GM19023 (cell line): ENCODE data around the gene OSM.
A peak's percentile ranks its signal among the peaks of the same experiment; 100 is the strongest.

Experiments used
- ATAC-seq: cut with Tn5 transposase; IDR thresholded peaks from one replicate; pipeline ENCODE4 v1.9.1; 2021; ENCODE audit warnings: mild to moderate bottlenecking, moderate library complexity; ENCODE audit not compliant: unreplicated experiment

OSM gene

DNA sequence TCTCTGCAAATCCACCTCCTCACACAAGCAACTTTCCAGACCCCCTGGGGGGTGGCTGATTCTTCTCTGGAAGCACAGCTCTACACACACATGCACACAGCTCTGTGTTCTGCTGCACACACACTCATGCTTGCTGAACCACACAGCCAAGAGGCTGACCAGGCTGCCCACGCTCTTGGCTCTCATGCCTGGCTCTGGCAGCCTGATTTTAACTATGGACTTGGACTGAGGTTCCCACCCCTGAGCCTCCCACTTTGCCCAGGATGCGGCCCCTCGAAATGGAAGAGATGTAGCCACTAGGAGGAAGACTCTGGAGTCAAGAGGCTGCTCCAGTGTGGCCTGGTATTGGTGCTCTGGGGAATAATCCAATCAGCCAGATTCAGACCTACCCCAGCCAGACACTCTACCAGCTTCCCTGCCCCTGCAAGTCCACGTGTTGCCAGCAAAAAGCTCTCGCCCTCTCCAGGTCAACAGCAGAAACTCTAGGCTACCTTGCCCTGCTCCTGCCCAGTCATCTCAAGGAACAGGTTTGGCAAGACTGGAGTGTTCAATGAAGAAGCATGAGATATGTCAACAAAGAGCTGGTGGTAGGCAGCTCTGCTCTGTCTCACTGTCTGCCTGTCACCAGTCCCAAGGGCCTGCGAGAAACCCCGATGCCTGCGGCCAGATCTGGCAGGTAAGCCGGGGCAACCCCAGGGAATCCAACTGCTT lies 31.5 kb upstream of the OSM start:
- ATAC-seq = no peak

DNA sequence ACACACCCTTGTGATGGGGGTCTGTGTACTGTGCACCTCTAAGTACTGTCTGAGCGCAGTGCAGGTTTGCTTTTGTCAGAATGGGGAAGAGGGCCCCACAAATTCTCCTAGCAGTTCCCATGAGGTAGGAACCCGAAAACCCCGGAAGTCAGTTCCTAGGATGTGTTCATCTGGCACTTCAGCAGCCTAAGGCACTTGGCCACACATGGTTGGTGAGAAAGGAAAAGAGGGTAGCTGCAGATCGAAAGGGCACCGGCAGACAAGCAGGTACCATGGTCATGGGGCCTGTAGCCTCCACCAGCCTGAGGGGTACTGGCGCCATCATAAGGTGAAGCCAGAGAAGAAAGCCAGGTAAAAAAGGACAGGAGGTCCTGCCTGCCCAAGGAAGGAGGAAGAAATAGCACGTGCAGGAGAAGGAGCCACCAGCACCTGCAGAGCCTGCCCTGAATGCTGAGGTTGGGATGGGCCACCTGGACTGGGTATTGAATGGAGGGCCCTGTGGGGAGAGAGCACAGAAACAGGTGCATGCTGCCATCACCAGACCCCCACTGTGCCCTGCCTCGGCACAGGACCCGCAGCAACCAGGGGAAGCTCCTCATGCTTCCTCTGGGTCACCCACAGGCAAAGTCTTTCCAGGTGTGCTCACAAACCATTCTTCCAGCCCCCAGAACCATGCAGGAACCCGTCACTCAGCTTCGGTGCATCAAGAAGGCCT lies 30.8 kb upstream of the OSM start:
- no peak for ATAC-seq

DNA sequence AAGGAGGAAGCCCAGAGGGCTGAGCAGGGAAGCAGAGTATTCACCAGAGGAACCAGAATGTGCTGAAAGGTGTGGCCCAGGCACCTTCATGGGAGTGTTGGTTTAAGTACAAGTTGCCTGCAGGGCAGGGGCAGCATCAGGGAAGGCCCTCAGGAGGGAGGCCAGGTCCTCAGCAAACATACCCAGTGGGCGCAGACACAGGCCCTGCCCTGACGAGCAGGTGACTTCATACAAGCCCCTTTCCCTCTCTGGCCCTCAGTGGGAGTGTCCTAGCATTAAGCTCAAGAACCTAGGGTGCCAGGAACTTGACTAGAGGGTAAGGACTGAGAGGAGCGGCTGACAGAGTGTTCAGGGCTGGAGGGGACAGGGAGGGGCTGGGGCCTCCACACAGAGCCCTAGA lies 30.2 kb upstream of the OSM start:
- ATAC-seq = no peak

DNA sequence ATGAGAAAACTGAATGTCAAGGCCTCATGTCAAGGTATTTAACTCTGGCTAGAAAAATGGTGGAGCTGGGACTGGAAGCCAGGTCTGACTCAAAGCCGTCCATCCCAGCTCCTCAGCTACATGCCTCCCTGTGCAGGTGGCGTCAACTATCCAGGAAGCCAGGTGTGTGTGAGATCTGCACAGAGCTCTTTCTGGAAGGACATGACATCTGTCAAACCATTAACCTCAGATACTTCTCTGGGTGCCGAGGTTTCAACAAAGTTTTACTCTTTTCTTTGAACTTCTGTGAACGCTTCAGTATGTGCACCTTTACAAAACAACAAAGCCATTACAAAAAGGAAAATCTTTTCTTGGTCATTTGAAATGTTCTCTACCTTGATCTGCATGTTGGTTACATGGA lies 29.7 kb upstream of the OSM start:
- ATAC-seq = no peak

DNA sequence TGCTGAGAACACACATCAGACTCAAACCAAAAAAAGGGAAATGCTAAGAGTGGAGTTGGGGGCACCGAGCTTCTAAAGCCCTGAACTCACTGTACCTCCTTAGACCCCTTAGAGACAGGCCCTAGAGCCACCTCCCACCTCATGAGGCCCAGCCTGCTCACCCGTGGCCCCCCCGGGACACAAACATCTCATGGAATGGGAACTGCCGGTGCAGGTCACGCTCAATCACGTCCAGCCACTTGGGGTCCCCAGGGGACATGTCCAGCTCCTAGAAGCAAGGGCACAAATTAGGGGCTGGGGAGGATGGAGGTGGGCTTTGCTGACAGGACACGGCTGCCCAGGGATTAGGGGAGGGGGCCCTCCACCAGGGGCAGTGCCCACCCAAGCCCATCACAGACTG lies 28.9 kb upstream of the OSM start:
- no peak for ATAC-seq

DNA sequence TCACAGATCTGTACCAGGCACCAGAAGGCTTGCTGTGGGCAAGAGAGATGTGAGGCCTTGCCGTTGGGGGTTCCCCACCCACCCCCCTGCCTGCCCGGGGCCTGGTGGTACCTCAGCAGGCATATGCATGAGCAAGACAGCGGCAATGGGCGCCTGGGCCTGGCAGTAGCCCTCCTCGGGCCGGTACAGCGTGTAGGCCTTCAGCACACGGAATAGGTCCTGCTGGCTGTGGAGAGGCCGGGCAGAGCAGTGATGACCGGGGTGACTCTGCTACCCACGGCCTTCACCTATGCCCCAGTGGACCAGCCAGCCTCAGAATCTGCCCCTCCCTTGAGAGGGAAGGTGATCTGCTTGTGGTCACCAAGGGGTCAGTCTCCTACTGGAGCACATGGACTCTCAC lies 28.2 kb upstream of the OSM start:
- no peak for ATAC-seq

DNA sequence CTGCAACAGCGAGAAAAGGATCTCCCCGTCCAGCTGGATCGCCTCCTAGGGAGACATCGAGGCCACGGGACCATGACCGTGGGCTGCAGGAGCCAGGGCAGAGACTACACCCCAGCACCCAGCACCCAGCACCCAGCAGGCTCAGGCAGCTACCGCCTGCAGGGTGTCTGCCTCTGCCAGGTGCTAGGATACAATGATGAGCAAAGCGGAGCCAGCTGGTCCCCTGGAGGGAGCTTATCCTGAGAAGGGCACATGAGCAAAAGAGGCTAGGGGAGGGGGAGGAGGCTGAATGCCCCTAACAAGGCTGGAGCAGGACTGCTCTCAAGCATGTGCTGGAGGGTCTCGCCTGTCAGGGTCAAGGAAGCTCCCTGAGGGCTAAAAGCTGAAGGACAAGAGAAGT lies 27.4 kb upstream of the OSM start:
- no peak for ATAC-seq

DNA sequence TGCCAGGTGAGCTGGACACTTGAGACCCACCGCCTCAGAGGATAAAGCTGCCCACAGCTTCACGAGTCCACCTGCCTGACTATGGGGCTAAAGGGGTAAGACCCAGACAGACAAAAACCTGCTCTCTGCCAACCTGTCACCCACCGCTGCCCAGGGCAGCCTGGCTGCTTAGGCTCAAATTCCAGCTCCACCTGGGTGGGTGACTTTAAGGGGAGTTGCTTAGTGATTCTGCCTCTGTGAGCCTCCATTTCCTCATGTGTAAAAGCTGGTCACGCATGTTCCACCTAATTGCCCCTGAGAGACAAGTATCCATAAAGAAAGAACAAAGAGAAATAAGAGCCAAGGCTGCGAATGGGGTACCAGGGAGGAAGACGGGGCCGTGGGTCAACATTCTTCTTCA lies 26.4 kb upstream of the OSM start:
- ATAC-seq = no peak

DNA sequence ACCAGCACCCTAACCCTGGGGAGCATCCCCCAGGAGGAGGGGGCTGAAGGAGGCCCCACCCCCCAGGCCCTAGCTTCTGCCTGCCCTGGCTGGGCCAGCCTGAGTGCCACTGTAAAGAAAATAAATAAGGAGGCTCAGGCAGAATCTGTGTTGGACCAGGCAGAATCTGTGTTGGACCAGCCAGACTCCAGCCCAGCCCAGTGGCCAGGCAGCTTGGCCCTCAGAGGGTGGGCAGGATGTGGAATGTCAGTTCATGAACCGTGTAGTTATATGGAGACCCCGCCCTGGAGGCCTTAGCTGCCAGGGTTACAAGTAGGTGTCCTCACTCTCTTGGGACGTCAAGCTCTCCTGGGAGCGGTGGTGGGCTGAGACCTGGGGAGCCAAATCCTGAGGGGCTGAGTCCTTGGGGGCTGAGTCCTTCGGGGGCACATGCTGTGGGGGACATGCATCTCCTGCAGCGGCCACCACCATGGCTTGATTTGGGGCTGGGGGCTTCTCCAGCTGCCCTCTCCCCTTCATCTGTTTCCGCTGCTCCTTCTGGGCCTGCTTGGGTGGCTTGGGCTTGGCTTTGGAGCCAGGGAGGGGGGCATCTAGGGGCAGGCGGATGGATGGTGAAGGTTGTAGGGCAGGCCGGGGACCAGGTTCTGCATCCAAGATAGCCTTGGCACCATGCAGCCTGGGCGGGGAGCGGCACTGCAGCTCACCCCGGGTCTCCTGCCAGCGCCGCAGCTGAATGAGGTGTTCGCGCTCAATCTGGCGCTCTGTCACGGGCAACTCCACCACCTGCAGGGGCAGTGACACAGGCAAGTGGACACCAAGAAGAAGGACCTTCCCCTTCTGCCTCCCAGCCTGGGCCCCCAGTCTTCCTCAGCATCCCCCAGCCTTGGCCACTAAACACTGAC lies 25.7 kb upstream of the OSM start:
- ATAC-seq = no peak

DNA sequence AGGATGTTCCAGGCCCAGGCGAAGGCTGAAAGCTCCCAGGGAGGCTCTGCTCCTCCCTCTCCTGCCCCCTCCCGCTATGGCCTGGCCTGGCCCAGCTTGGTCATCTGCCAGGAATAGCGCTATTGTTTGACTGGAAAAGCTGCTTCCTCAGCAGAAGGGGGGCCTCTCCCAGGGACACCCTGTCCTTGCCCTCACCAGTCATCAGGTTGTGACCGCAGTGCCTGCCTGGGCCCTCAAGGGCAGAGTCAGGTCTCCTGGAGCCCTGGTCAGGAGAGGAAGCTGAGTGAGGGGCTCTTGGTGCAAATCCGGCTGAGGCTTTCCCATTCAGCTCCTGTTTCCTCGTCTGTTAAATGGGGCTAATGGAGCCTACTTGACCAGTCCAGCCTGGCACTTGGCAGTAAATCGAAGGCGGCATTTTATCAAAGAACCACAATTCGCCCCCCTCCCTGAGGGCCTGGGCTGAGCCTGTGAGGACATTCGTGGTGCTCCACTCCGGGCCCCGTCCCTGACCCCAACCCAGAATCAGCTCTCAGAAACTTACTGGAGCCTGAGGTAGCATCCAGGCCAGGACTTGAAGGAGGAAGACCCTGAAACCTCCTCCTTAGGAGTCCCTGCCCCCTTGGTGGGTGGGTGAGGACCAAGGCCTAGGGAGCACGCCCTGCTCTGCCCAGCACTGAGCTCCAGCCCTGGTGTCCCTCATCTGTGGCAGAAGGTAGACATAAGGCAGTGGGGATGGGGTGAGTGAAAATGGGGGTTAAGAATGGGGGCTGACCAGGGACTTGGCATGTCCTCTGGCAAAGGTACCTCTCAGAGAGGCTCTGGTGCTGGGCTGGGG lies 24.6 kb upstream of the OSM start:
- no peak for ATAC-seq

DNA sequence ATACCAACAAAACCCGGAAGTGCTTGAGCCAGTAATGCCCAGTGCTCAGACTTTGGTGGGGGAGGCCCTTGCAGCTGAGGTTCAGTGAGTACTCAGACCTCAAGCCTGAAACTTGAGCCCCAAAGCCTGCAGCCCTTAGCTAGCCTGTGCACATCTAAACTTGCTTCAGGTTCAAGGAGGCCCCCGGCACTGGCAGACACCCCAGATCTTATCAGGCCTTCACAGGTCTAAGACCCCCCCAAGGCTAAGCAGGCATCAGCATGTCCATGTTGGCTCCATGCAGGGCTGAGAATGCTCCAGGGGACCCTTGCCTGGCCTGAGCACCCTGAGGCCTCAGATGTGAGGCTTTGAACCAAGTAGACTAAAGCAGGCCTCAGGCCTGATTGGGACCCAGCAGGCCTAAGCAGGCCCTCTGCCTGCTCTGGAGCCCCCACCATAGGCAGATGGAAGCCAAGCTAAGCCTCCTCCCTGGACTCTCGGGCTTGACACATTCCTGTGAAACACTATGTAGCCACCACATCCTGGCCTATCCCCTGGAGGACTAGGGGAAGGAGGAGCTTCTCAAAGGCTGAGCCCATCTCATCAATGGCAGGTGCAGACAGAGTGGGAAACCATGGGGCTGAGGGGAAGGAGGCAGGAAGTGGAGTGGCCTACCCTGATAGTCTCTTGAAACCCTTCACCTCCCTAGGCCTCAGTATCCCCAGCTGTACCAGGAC lies 23.8 kb upstream of the OSM start:
- no peak for ATAC-seq

DNA sequence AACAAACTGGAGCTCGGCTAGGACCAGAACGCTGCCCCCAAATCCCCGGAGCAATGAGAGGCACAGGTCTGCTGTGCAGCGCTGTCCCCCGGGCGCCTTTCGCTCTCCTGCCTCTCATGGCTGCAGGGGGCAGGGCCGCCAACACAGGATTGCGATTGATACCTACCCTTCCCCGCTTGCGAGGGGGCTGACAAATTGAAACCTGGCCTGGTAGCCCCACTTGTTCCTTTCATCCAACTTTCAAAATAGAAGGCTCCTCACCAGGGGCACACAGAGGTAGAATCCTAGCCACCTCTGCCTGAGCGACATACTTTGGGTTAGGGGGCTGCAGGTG lies 23.3 kb upstream of the OSM start:
- ATAC-seq = peak; percentile 17

DNA sequence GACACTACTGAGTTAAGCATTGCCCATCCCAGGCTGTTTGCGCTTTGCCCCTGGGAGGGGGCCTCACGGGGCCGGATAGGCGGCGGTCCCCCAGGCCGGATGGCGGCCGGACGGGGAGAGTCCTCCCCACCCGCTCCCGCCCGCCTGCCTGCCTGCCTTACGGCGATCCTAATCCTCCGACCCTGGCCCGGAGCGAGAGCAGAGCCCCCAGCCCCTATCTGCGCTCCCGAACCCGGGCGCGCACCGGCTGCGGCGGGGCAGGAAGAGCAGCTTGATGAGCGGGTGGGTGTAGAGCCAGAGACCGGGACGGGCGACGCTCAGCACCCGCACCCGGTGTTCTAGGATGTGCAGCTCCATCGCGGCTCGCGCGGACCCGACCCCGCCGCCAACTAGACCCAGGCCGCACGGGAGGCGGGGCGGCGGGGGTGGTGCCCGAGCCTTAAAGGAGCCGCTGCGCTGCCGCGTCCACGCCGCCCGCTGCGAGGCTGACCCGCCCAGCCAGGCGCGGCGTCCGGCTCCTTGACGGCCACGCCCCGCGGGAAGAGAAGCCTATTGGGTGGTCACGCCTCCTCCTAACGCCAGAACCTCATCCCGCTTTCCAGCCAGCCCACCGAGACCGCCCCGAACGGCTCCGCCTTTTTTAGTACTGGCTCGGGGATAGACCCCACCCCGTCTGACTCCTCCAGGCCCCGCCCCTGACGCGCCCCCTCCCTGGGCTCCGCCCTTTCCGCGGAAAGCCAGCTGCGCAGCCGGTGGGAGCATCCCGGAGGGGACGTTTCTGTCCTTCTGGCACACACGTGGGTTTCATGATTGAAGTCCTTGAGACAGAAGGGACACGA lies 22.7 kb upstream of the OSM start, which contains the start of gene CASTOR1:
Gene CASTOR1 (minus strand): TSS at position 365 of the 839 bp plus-strand sequence. CDS start 8 bp downstream, at position 357.
- ATAC-seq = peak; percentile 71

DNA sequence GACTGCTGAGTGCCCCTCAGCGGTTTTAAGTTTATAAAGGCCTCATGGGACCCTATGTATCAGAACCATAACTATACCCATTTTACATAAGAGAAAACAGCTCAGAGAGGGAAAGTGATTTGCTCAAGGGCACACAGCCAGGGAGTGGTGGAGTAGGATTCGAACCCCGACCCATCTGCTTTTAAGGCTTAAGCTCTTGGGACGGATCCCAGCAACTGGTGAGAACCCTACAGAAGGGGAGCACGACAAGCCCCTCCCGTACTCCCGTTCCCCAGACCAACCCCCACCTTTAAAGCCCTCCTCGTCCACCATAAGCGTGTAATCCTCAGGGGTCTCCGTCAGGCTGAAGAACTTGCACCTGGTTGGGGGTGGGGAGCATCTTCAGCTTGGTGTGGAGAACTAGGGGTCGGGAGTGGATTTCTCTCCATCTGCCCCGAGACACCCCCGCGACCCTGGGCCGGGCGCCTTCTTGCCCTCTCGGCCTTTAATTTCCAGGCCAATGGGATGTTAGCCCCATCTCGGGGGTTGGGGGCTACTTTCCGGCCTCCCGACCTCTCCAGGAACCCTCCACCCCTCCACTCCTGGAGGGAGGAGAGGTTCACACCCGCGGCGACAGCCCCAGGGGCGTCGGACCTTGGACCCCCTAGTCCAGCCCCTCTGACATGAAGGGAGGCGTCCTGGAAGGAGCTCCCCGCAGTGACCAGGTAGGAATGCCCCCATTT lies 21.9 kb upstream of the OSM start:
- no peak for ATAC-seq

DNA sequence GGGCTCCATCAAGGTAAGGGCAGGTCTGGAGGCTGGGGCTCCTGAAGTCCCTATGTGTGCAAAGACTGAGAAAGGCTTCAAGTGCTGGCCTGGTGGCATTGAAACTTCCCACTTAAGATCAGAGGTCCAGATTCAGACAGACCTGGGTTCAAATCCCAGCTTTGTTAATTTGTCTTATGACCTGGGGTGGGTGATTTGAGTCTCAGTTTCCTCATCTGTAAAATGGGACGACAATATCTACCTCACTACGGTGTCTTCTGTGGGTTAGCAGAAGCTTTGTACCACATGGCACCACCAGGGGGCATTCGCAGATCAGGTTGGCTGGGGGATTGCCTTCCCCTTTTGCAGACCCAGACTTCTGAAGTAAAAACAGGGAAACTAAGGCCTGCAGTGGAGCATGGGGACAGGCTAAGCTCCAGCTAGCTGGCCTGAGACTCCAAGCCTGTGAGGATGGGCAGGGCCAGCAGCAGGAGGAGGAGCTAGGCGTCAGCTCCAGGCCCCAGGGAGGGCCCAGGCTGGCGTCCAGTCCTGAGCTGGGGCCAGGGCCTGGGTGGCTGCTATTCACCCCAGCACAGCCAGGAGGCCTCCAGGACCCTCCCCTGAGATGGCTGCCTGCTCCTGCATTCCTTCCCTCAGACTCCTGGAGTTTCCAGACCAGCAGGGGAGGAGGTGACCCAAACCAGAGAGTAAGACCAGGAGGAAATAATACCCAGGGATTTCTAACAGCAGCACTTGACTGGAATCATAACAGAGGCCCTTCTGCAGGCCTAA lies 21.2 kb upstream of the OSM start:
- ATAC-seq = no peak

DNA sequence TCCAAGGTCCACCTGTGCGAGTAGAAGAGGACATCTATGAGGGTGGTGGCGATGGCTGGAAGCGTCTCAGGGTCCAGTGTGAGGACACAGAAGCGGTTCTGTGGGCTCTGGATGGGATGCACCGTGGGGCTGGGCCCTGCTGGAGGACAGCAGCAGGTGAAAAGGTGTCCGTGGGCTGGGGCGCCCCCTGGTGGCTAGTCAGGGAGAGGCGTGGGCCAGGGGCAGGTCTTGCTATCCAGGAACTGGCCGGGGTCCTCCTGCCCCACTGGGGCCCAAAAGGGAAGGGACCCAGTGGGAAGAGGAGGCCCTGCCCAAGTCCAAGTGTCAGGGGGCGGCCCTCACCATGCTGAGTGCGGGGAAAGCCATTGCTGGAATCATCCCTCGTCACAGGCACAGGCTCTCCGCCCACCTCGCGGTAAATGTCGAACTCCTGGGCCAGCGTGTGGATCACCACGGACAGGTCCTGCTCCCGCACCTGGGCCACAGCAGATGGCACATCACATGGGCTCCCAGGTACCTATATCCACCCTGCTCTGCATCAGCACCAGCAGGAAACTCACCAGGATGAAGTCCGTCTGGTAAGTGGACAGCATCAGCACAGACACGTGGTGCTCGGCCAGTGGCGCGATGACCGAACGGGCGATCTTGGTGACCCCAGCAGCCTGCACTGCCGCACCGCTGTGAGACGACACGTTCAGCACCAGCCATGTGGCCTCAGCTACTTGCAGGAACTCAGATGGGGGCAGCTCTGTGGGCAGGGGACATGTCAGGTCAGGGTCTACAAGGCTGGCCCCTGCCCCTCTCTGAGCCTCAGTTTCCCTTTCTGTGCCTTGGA lies 20.4 kb upstream of the OSM start:
- no peak for ATAC-seq

DNA sequence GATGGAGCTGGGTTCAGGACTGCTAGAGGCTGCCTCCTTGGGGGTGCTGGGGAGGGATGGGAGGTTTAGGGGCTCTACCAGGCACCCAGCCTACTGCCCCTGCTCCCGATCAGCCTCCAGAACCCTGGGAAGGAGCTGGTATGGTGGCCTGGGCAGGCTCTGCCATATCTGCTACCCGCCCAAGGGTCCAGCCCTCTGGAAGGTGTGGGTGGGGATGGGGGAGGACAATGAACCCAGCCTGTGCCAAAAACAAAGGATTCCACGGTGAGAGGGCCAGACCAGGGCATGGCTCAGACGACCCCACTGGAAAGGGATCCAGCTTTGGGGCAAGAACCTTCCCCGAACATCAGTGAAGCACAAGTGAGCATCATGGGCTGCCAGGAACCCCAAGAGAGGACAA lies 19.7 kb upstream of the OSM start:
- ATAC-seq = no peak
